ENCODE measurements around the gene OR10J5.

DNA sequence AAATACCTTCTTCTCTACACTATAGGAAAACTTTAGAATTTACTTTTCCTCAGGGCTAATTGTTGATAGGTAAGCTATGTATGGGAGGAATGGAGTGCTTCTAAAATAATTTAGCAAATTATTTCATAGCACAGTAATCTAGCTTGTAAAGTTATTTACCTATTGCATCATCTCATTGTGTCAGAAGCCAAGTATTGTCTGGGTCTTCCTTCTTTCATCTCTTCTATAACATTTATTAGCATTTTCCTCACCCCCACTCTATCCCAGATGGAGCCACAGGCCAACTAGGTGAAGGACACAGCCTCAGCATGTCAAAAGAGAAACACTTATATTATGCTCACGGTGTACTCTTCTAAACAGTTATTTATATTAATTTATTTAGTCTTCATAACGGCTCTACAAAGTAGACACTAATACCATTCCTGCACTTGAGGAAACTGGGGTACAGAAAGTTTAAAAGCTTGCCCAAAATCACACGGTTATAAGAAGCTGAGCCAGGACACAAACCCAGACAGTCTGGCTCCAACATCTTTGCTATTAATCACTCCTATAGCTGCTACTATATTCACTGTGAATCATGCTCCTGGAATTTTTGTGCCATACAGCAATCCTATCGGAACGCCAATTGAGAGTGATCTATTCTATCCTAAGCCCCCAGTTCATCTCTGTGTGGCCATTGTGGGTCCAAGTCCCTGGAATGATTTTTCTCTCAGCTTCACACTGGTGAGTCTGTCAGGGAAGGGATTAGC, 43.1 kb downstream of the OR10J5 start:
- TF ChIP-seq POLR2AphosphoS5 (IDR thresholded peaks at IDR 0.05; ENCODE audit: low read depth, low read length) (no peak), SIN3A (IDR thresholded peaks at IDR 0.05; ENCODE audit: borderline replicate concordance, insufficient read depth, low read length) (no peak)
- TF ChIP-seq, protein P1, sequence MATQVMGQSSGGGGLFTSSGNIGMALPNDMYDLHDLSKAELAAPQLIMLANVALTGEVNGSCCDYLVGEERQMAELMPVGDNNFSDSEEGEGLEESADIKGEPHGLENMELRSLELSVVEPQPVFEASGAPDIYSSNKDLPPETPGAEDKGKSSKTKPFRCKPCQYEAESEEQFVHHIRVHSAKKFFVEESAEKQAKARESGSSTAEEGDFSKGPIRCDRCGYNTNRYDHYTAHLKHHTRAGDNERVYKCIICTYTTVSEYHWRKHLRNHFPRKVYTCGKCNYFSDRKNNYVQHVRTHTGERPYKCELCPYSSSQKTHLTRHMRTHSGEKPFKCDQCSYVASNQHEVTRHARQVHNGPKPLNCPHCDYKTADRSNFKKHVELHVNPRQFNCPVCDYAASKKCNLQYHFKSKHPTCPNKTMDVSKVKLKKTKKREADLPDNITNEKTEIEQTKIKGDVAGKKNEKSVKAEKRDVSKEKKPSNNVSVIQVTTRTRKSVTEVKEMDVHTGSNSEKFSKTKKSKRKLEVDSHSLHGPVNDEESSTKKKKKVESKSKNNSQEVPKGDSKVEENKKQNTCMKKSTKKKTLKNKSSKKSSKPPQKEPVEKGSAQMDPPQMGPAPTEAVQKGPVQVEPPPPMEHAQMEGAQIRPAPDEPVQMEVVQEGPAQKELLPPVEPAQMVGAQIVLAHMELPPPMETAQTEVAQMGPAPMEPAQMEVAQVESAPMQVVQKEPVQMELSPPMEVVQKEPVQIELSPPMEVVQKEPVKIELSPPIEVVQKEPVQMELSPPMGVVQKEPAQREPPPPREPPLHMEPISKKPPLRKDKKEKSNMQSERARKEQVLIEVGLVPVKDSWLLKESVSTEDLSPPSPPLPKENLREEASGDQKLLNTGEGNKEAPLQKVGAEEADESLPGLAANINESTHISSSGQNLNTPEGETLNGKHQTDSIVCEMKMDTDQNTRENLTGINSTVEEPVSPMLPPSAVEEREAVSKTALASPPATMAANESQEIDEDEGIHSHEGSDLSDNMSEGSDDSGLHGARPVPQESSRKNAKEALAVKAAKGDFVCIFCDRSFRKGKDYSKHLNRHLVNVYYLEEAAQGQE (IDR thresholded peaks at IDR 0.05; ENCODE audit: insufficient read depth in 1 of 2, low read depth in 2 of 2, low read length in 2 of 2), result no peak

Data from PFSK-1 (cell line).